ENCODE results near the gene TNK2.
"Not testable (repeated sequence)": the region's sequence is repeated elsewhere in the genome, so short reads cannot be mapped to it uniquely, and the experiment has no call there.

TNK2 gene

GRCh38 chr3:195828762-195829161 lies 79.6 kb downstream of the TNK2 start:
- Histone ChIP-seq H3K27me3 (ENCODE audit: control insufficient read depth, insufficient read depth, low read length, poor library complexity, severe bottlenecking) (no peaks in the 10 kb centered on the region), H3K9me3 (ENCODE audit: control insufficient read depth, low read length) (no peaks in the 10 kb centered on the region), H3K36me3 (ENCODE audit: control insufficient read depth, insufficient read depth, low read length) (no peaks in the 10 kb centered on the region), H3K27ac (ENCODE audit: insufficient read depth, low read depth, low read length, poor library complexity, severe bottlenecking) (no peak overlapping the region), H3K4me1 (ENCODE audit: control insufficient read depth, insufficient read depth, low read length) (no peaks in the 10 kb centered on the region), H3K4me3 (ENCODE audit: insufficient read depth, low read depth, low read length) (no peak overlapping the region)
- WGBS, 2 experiments: 94% methylated on average over 9 of the region's 9 CpGs

GRCh38 chr3:195825857-195826804 lies 82.2 kb downstream of the TNK2 start:
- Histone ChIP-seq H3K9me3 (ENCODE audit: control insufficient read depth, low read length) (no peaks in the 10 kb centered on the region), H3K4me1 (ENCODE audit: control insufficient read depth, insufficient read depth, low read length) (no peaks in the 10 kb centered on the region), H3K4me3 (ENCODE audit: insufficient read depth, low read depth, low read length) (no peak overlapping the region), H3K36me3 (ENCODE audit: control insufficient read depth, insufficient read depth, low read length) (no peaks in the 10 kb centered on the region), H3K27ac (ENCODE audit: insufficient read depth, low read depth, low read length, poor library complexity, severe bottlenecking) (no peak overlapping the region), H3K27me3 (ENCODE audit: control insufficient read depth, insufficient read depth, low read length, poor library complexity, severe bottlenecking) (no peaks in the 10 kb centered on the region)
- 92 to 93% methylated on average over 47 of the region's 47 CpGs for WGBS, 2 experiments

- no peaks in the 10 kb centered on the region for H3K36me3 ChIP-seq (ENCODE audit: control insufficient read depth, insufficient read depth, low read length)
- no peaks in the 10 kb centered on the region for H3K27me3 ChIP-seq (ENCODE audit: control insufficient read depth, insufficient read depth, low read length, poor library complexity, severe bottlenecking)
- H3K4me1 ChIP-seq (ENCODE audit: control insufficient read depth, insufficient read depth, low read length): no peaks in the 10 kb centered on the region
- no peak overlapping the region for H3K4me3 ChIP-seq (ENCODE audit: insufficient read depth, low read depth, low read length)
- no peaks in the 10 kb centered on the region for H3K9me3 ChIP-seq (ENCODE audit: control insufficient read depth, low read length)
- H3K27ac ChIP-seq (ENCODE audit: insufficient read depth, low read depth, low read length, poor library complexity, severe bottlenecking): no peak overlapping the region
- 90 to 91% methylated on average over 15 of the region's 15 CpGs for WGBS, 2 experiments
These were observed 83.2 kb downstream of the TNK2 start for GRCh38 chr3:195825191-195825588.

- WGBS, 2 experiments: 85 to 86% methylated on average over 13 of the region's 13 CpGs
- not testable (repeated sequence) for H3K36me3 ChIP-seq (ENCODE audit: control insufficient read depth, insufficient read depth, low read length); H3K4me1 ChIP-seq (ENCODE audit: control insufficient read depth, insufficient read depth, low read length); H3K27ac ChIP-seq (ENCODE audit: insufficient read depth, low read depth, low read length, poor library complexity, severe bottlenecking); H3K27me3 ChIP-seq (ENCODE audit: control insufficient read depth, insufficient read depth, low read length, poor library complexity, severe bottlenecking); H3K9me3 ChIP-seq (ENCODE audit: control insufficient read depth, low read length); H3K4me3 ChIP-seq (ENCODE audit: insufficient read depth, low read depth, low read length)
These were observed 83.7 kb downstream of the TNK2 start for GRCh38 chr3:195824425-195825190.

- Histone ChIP-seq H3K27me3 (ENCODE audit: control insufficient read depth, insufficient read depth, low read length, poor library complexity, severe bottlenecking) (no peaks in the 10 kb centered on the region), H3K27ac (ENCODE audit: insufficient read depth, low read depth, low read length, poor library complexity, severe bottlenecking) (no peak overlapping the region), H3K9me3 (ENCODE audit: control insufficient read depth, low read length) (no peaks in the 10 kb centered on the region), H3K36me3 (ENCODE audit: control insufficient read depth, insufficient read depth, low read length) (no peaks in the 10 kb centered on the region), H3K4me3 (ENCODE audit: insufficient read depth, low read depth, low read length) (no peak overlapping the region), H3K4me1 (ENCODE audit: control insufficient read depth, insufficient read depth, low read length) (no peaks in the 10 kb centered on the region)
- 81 to 82% methylated on average over 13 of the region's 13 CpGs for WGBS, 2 experiments
These were observed 84.4 kb downstream of the TNK2 start for GRCh38 chr3:195823999-195824398.

- Histone ChIP-seq H3K4me1 (ENCODE audit: control insufficient read depth, insufficient read depth, low read length) (no peaks in the 10 kb centered on the region), H3K27me3 (ENCODE audit: control insufficient read depth, insufficient read depth, low read length, poor library complexity, severe bottlenecking) (no peaks in the 10 kb centered on the region), H3K36me3 (ENCODE audit: control insufficient read depth, insufficient read depth, low read length) (no peaks in the 10 kb centered on the region), H3K27ac (ENCODE audit: insufficient read depth, low read depth, low read length, poor library complexity, severe bottlenecking) (no peak overlapping the region), H3K9me3 (ENCODE audit: control insufficient read depth, low read length) (no peaks in the 10 kb centered on the region), H3K4me3 (ENCODE audit: insufficient read depth, low read depth, low read length) (no peak overlapping the region)
- 79 to 82% methylated on average over 10 of the region's 10 CpGs for WGBS, 2 experiments
These were observed 85.1 kb downstream of the TNK2 start for GRCh38 chr3:195823280-195823679.

GRCh38 chr3:195822131-195822696 lies 86.1 kb downstream of the TNK2 start:
- no peak overlapping the region for H3K27ac ChIP-seq (ENCODE audit: insufficient read depth, low read depth, low read length, poor library complexity, severe bottlenecking)
- no peaks in the 10 kb centered on the region for H3K4me1 ChIP-seq (ENCODE audit: control insufficient read depth, insufficient read depth, low read length)
- no peaks in the 10 kb centered on the region for H3K36me3 ChIP-seq (ENCODE audit: control insufficient read depth, insufficient read depth, low read length)
- H3K4me3 ChIP-seq (ENCODE audit: insufficient read depth, low read depth, low read length): no peak overlapping the region
- H3K27me3 ChIP-seq (ENCODE audit: control insufficient read depth, insufficient read depth, low read length, poor library complexity, severe bottlenecking): no peaks in the 10 kb centered on the region
- H3K9me3 ChIP-seq (ENCODE audit: control insufficient read depth, low read length): no peaks in the 10 kb centered on the region
- WGBS, 2 experiments: 94% methylated on average over 16 of the region's 16 CpGs

GRCh38 chr3:195821403-195822130 lies 86.8 kb downstream of the TNK2 start:
- no peaks in the 10 kb centered on the region for H3K36me3 ChIP-seq (ENCODE audit: control insufficient read depth, insufficient read depth, low read length)
- no peaks in the 10 kb centered on the region for H3K27me3 ChIP-seq (ENCODE audit: control insufficient read depth, insufficient read depth, low read length, poor library complexity, severe bottlenecking)
- no peaks in the 10 kb centered on the region for H3K9me3 ChIP-seq (ENCODE audit: control insufficient read depth, low read length)
- H3K4me1 ChIP-seq (ENCODE audit: control insufficient read depth, insufficient read depth, low read length): no peaks in the 10 kb centered on the region
- WGBS, 2 experiments: 92 to 94% methylated on average over 21 of the region's 21 CpGs
- H3K4me3 ChIP-seq (ENCODE audit: insufficient read depth, low read depth, low read length): no peak overlapping the region
- H3K27ac ChIP-seq (ENCODE audit: insufficient read depth, low read depth, low read length, poor library complexity, severe bottlenecking): no peak overlapping the region

GRCh38 chr3:195820901-195821300 lies 87.5 kb downstream of the TNK2 start:
- H3K4me1 ChIP-seq (ENCODE audit: control insufficient read depth, insufficient read depth, low read length): no peaks in the 10 kb centered on the region
- WGBS, 2 experiments: 89 to 91% methylated on average over 5 of the region's 5 CpGs
- H3K4me3 ChIP-seq (ENCODE audit: insufficient read depth, low read depth, low read length): no peak overlapping the region
- no peaks in the 10 kb centered on the region for H3K36me3 ChIP-seq (ENCODE audit: control insufficient read depth, insufficient read depth, low read length)
- H3K27me3 ChIP-seq (ENCODE audit: control insufficient read depth, insufficient read depth, low read length, poor library complexity, severe bottlenecking): no peaks in the 10 kb centered on the region
- no peak overlapping the region for H3K27ac ChIP-seq (ENCODE audit: insufficient read depth, low read depth, low read length, poor library complexity, severe bottlenecking)
- H3K9me3 ChIP-seq (ENCODE audit: control insufficient read depth, low read length): no peaks in the 10 kb centered on the region
